ENCODE results near the gene ODAM.
"Not testable (repeated sequence)": the region's sequence is repeated elsewhere in the genome, so short reads cannot be mapped to it uniquely, and the experiment has no call there.

The ODAM gene

GRCh38 chr4:70195425-70195824 lies at the start of gene ODAM:
ODAM (plus strand) TSS chr4:70195725; CDS start chr4:70196544, 819 bp downstream.
- no peak for DNase-seq (ENCODE audit: low read depth)

- DNase-seq (ENCODE audit: low read depth): no peak
Measured at GRCh38 chr4:70151271-70151670, 44.3 kb upstream of the ODAM start.

GRCh38 chr4:70152088-70152487 lies 43.4 kb upstream of the ODAM start:
- DNase-seq (ENCODE audit: low read depth): no peak

GRCh38 chr4:70153937-70154336 lies 41.6 kb upstream of the ODAM start, which contains the start of gene PRR27:
PRR27 (plus strand) TSS chr4:70154237; CDS start chr4:70154376, 139 bp downstream.
- DNase-seq (ENCODE audit: low read depth): no peak

GRCh38 chr4:70158576-70158975 lies 36.9 kb upstream of the ODAM start:
- DNase-seq (ENCODE audit: low read depth): no peak

GRCh38 chr4:70177090-70177489 lies 18.4 kb upstream of the ODAM start:
- no peak for DNase-seq (ENCODE audit: low read depth)

- no peak for DNase-seq (ENCODE audit: low read depth)
Measured at GRCh38 chr4:70178075-70178660, 17.4 kb upstream of the ODAM start.

- no peak for DNase-seq (ENCODE audit: low read depth)
Measured at GRCh38 chr4:70179811-70180210, 15.7 kb upstream of the ODAM start.

GRCh38 chr4:70181864-70182263 lies 13.7 kb upstream of the ODAM start:
- no peak for DNase-seq (ENCODE audit: low read depth)

GRCh38 chr4:70182517-70183167 lies 12.9 kb upstream of the ODAM start:
- DNase-seq (ENCODE audit: low read depth): no peak

- DNase-seq (ENCODE audit: low read depth): peak; percentile 60
Measured at GRCh38 chr4:70183168-70183939, 12.2 kb upstream of the ODAM start.

- DNase-seq (ENCODE audit: low read depth): no peak
Measured at GRCh38 chr4:70183940-70184246, 11.6 kb upstream of the ODAM start.

- DNase-seq (ENCODE audit: low read depth): peak; percentile 5
Measured at GRCh38 chr4:70187216-70187615, 8.3 kb upstream of the ODAM start.

- DNase-seq (ENCODE audit: low read depth): no peak
Measured at GRCh38 chr4:70190579-70190978, 4.9 kb upstream of the ODAM start.

- DNase-seq (ENCODE audit: low read depth): no peak
Measured at GRCh38 chr4:70191647-70192046, 3.9 kb upstream of the ODAM start.

- DNase-seq (ENCODE audit: low read depth): no peak
Measured at GRCh38 chr4:70192895-70193294, 2.6 kb upstream of the ODAM start.

GRCh38 chr4:70196857-70197256 lies 1.3 kb downstream of the ODAM start:
- no peak for DNase-seq (ENCODE audit: low read depth)

- DNase-seq (ENCODE audit: low read depth): peak; percentile 52
Measured at GRCh38 chr4:70197842-70198241, 2.3 kb downstream of the ODAM start.

- DNase-seq (ENCODE audit: low read depth): no peak
Measured at GRCh38 chr4:70203601-70204000, 8.1 kb downstream of the ODAM start.

- DNase-seq (ENCODE audit: low read depth): not testable (repeated sequence)
Measured at GRCh38 chr4:70212752-70213151, 17.2 kb downstream of the ODAM start.

- not testable (repeated sequence) for DNase-seq (ENCODE audit: low read depth)
Measured at GRCh38 chr4:70216109-70216508, 20.6 kb downstream of the ODAM start.

GRCh38 chr4:70216550-70216949 lies 21.0 kb downstream of the ODAM start:
- not testable (repeated sequence) for DNase-seq (ENCODE audit: low read depth)

GRCh38 chr4:70221389-70221788 lies 25.9 kb downstream of the ODAM start:
- DNase-seq (ENCODE audit: low read depth): not testable (repeated sequence)

Measured in amniotic epithelial cell (primary cell).